Stimulated activated CD4-positive, alpha-beta T cell treated with anti-CD3 and anti-CD28 coated beads, Interleukin-15, amount 100 ng/mL, for 24 hours (primary cell): ENCODE measurements around the gene CFAP92.
"Not testable (repeated sequence)": the region's sequence is repeated elsewhere in the genome, so short reads cannot be mapped to it uniquely, and the experiment has no call there.

Experiments used
- DNase-seq: peaks from one replicate; pipeline ENCODE4 v3.0.0-alpha.2; 2020

Gene CFAP92

DNA sequence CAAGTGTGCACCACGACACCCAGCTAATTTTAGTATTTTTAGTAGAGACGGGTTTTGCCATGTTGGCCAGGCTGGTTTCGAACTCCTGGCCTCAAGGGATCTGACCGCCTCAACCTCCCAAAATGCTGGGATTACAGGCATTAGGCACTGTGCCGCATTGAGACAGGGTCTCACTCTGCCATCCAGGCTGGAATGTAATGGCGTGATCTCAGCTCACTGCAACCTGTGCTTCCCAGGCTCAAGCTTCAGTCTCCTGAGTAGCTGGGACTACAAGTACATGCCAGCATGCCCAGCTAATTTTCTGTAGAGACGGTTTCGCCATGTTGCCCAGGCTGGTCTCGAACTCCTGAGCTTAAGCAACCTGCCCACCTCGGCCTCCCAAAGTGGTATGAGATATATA lies 62.8 kb downstream of the CFAP92 start:
- no peak for DNase-seq

DNA sequence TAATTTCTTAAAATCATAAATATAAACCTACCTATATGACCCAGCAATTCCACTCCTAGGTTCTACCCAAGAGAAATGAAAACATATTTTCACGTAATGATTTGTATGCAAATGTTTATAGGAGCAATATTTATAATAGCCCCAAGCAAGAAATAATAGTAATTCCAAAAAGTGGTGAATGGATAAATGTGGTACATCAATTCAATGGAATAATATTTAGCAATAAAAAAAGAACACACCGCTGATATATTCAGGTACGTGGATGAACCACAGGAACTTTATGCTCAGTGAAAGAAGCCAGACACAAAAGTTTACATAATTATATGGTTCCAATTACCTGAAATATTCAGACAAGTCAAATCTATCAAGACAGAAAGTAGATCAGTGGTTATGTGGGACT lies 64.5 kb downstream of the CFAP92 start:
- DNase-seq, result no peak

DNA sequence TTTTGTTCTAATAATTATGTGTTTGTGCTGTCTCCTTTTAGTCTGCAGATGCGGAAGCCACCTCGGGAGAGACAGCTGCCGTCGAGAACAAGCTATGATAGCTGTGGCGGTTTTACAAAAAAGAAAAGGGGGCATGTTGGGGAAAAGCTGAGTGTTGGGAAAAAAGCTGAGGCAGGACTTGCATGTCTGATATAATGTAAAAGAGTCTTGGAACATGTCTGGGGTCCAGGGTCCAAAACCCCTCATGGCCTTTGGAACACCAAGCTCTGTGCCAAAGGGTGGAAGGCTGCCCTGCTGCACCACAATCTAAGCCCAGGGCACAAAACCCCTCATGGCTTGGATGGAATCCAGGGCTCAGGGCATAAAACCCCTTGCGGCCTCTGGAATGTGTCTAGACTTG lies 69.9 kb downstream of the CFAP92 start:
- DNase-seq, result not testable (repeated sequence)

DNA sequence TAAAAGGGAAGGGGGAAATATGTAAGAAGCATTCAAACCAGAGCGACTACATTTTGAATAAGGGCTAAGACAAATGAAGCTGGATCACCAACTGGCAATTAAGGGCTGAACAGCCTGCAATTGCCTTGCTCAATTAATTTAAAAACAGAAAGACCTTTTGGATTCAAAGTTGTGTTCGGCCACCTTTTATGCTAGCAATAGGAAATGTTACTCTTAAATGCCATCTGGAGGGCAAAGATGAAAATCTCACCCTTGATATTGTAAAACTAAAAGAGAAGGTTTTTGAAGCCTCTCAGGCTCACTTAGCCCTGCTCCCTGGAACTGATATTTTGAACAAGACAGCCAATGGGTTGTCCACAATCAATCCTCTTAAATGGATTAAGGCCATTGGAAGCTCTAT lies 70.3 kb downstream of the CFAP92 start:
- DNase-seq, result no peak

DNA sequence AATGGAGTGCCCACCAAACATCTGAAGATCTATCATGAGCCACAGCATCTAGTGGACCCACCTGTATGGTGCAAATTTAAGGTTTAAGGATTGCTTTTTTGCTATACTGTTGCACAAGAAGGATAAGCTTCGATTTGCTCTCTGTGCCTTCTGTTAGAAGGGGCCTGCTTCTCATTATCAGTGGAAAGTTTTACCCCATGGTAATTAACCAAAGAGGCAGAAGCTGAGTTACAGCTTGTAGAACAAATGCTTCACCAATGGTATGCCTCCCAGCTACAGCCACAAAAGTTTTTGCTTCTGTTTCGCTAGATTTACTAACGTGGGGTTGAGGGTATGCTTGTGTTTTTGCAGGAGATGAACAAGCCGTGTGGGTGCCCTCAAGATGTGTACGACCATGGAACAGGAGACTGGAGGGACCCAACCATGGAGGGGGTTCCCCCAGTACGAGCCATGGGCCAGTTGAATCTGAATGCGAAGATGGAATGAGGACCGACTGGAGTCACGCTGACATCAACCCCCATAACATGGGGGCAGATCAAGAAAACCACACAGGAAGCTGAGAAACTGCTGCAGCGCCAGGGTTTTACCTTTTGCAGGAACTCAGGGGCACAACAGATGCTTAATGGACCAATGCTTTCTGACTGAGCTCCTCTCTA lies 70.9 kb downstream of the CFAP92 start:
- DNase-seq, result peak; percentile 71

DNA sequence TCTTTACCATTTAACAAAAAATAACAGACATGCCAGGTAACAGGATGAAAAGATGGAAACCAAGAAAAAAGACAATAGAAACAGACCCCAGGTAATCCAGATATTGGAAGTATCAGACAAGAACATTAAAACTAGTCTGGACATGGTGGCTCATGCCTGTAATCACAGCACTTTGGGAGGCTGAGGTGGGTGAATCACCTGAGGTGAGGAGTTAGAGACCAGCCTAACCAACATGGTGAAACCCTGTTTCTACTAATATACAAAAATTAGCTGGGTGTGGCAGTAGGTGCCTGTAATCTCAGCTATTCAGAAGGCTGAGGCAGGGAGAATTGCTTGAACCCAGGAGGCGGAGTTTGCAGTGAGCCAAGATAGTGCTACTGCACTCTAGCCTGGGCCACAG lies 73.9 kb downstream of the CFAP92 start:
- no peak for DNase-seq

DNA sequence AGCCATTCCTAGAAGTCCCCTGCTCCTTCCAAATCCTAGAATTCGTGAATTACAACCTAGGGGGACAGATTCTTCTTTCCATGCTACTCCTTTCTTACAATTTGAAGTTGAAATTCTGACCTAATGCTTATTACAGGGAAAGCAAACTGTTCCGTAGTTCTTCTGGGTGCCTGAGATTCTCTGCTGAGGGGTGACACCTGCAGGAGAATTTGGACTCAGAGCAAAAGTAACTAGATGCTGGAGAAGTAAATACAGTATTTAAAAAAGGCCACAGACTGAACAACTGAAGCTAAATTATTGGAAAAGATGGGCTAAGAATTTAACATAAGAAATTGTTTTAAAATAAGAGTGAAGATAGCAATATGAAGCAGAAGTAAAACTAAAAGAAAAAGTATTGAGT lies 76.6 kb downstream of the CFAP92 start:
- DNase-seq, result no peak

DNA sequence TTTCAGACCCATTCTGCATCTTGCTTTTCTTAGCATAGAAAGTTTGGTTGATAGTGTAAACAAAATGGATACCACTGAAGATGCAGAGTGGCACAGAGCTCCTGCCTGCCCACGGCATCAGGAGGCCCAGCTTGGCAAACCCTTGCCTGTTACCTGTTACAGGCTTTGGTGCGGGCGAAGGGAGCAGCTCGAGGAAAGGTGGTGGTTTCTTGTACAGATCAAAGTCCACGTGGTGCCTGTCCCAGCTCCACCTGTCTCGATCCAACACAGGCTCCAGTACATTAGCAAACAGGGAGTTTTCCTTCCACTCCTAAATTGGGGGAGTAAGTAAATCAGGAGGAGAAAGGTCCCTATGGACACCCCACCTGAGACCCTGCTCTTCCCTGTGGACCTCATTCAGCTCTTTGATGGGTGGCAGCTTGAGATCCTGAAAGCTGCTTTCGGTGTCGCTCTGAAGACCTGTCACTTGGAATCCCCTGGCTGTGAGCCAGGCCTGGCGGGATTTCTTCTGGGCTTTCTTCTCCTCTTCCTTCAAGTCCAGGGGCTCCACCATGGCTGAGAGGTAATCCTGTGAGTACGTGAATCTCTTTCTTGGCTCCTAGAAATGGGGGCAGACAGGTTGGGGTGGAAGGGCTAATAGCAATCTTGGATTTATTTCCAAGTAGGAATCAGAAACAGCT lies 78.8 kb downstream of the CFAP92 start:
- no peak for DNase-seq

DNA sequence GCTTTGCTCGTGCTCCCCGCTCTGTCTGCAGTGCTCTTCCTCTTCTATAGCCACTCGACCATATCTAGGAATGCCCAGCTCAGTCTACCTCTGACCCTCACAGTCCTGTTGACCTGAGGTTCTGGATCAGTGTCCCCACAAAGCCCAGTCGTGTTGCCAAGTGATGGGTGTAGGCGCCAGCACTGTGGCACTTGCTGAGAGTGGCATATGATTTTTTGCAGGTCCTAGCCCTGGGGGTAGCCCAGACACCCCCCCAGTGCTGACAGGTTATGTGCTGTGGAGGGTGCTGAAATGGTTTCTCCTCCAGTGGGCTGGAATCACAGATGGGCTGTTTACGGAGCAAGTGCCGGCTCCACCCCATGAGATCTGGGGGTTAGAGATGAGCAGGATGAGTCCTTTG lies 82.0 kb downstream of the CFAP92 start:
- no peak for DNase-seq

DNA sequence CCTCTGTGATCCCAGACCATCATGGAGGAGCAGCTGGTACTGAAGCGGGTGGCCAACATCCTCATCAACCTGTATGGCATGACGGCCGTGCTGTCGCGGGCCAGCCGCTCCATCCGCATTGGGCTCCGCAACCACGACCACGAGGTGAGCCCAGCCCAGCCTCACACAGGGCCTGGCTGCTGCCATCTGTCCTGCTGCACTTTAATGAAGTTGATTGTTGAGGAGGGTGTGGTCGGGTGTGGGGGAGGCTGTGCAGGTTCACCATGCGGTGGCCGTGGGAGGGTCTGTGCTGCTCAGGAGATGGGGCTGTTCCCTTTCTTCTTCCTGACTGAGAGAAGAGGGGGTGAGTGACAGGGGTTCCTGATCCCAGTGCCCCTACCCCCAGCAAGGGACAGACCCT lies 83.9 kb downstream of the CFAP92 start:
- DNase-seq, result no peak

DNA sequence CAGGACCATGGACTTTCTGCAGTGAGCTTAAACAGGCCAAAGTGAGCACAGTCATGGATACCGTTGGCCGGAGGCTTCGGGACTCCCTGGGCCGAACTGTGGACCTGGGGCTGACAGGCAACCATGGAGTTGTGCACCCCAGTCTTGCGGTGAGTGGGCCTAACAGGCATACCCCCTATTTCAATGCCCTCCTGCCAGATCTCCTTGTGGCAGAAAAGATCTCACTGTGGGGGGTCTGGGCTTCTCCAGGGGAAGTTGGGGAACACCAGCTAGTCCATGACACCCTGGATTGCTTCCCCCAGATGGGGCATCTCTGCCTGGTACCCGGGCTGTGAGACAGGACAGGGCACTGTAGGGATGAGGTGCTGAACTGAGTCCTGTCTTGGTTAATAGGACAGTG lies 84.9 kb downstream of the CFAP92 start:
- DNase-seq, result no peak

DNA sequence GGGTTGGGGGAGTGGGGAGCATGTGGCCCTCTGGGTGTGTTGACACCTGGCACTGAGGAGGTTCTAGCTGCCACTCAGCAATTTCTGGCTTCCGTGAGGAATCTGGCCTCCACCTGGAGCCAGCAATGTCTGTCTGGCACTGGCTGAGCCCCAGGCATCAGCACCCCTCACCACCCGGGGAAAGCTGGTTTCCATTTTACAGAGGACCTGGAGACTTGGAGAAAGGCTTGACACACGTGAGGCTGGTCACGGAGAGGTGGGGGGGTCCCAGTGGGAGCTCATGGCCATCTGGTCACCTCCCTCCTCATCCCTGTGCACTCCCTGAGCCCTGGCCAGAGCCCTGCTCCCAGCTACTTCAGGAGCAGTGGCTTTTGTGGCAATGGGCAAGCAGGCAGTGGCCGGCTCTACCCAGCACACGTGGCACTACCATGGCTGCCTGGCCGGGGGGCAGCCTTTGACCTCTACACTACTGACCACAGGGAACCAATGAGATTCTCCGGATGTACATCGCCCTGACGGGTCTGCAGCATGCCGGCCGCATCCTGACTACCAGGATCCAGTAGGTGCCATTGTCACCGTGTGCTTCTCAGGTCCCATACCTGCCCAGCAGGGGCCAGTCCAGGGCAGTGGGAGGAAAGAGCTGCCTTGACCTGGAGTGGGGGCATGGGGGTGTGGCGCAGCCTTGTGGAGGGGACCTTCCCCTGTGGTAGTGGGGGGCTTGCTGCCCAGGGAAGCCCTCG lies 86.0 kb downstream of the CFAP92 start:
- DNase-seq, result no peak

DNA sequence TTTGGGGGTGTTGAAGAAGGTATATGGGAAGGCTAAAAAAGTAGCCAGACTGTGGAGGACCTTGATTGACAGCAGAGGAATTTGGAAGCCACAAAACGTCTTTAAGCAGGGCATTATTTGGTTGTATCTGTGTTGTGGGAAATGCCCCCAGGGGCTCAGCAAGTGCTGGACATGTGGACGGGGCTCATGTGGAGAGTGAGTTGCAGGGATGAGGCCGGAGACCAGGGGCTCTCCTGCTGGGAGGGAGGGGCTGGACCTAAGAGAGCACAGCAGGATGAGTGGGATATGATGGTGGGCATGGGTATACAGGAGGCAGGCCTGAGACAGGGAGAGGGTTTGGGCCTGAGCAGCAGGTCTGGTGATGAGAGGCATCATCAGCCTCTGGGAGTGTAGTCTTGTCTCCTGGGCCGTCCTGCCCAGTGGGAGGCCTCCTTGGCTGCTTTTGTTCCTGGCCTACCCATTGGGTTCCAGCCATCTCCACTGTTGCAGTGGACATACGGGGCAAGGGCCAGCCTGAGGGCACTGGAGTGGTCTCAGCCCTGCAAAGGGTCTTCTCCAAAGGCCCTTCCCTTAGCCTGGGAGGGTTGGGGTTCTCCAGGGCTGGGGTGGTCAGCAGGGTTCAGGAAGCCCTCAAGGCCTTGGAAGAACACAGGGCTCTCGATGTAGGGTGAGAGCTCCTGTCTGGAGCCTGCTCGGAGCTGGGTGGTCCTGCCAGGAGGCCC lies 86.9 kb downstream of the CFAP92 start:
- DNase-seq, result no peak

DNA sequence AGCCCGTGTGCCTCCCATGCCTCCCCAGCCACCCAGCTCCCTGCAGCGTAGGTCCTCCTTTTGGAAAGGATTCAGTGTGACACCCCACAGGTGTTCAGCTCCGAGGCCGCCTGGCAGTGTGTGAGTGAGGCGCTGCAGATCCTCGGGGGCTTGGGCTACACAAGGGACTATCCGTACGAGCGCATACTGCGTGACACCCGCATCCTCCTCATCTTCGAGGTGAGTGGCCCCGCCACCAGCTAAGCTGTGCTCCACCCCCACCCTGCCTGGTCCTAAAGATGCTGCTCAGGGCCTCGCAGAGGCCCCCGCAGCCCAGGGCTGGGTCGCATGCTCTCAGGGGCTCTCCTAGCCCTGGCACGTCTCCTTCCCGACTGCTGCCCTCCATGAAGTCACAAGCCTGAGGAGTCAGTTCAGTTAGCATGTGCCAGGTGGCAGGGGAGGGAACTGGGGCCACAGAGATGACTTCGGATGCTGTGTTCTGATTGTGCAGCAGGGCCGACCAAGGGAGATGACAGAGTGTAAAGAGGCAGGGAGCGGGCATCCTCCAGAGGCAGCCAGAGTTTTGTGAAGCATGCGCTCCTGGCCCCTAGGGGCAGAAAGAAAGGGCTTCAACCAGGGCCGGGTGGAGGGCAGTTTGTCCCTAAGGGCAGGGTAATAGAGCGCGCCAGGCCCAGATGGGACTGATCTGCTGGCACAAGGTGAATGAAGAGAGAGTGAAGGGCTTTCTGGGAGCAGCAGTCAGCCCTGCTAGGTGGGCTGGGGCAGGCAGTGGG lies 87.7 kb downstream of the CFAP92 start:
- DNase-seq, result no peak

DNA sequence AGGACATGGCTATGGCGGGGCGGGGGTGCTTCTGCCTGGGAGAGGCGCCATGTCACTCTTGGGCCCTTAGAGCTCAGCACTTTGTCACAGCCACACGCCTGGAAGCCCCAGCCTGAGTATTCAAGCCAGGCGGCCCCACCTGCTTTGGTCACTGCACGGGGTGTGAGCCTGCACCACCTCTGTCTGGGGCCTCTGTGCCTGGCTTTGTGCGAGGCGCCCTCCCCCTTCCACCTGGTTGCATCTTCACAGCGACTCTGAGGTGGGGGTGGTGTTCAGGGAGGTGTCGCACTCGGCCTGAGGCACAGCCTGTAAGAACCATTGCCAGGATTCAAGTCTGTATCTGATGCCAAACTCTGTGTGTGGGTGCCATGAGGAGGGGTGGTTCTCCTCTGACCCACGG lies 90.4 kb downstream of the CFAP92 start:
- no peak for DNase-seq

DNA sequence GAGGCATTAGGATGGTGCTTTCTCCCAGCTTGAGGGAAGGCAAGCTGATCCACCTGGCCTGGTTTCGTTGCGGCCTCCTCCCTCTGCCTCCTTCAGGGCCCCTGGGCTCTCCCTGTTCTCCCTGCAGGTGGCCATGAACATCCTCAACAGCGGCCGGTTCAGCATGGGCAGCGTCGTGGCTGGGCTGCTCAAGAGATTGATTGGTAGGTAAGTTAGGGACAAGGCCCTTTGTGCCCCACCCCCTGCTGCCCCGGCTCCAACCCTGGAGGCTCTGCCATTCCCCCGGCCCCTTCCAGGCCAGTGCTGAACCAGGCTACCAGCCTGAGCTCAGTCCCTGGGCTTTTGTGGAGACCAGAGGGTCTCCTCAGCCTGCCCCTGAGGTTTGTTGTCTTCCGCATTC lies 91.5 kb downstream of the CFAP92 start:
- DNase-seq, result no peak

DNA sequence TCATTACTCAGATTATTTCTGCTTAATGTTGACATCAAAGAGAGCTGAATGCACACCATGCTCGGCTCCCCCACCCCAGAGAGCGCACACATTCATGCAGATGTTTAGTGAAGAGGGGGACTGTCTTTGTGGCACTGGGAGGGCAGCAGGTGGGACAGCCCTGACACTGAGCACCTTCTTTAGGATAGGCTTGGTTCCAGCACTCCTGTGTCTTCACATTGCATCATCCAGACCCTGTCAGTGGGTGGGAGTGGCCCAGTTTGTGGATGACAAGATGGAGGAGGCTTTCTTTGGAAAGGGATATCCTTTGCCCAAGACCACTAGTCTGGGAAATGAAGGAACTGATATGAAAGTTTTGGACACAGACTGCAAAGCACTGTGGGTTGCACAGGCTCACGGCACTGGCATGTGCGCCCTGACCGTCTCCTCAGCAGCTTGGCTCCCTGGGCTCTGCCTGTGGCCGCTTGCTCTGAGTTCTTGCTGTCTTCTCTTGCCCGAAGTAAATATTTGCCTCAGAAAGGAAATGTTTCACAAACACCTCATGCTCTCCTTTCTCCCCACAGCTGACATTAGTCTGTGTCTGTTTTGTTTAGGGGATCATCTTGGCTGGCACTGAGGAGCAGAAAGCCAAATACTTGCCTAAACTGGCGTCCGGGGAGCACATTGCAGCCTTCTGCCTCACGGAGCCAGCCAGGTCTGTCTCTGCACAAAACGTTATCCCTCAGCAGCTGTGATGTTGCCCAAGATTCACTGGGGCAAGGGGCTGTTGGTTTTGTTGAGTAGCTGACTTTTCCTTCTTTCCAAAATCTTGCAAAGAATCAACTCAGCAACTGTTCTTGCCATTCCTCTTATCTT lies 97.8 kb downstream of the CFAP92 start:
- DNase-seq, result no peak

DNA sequence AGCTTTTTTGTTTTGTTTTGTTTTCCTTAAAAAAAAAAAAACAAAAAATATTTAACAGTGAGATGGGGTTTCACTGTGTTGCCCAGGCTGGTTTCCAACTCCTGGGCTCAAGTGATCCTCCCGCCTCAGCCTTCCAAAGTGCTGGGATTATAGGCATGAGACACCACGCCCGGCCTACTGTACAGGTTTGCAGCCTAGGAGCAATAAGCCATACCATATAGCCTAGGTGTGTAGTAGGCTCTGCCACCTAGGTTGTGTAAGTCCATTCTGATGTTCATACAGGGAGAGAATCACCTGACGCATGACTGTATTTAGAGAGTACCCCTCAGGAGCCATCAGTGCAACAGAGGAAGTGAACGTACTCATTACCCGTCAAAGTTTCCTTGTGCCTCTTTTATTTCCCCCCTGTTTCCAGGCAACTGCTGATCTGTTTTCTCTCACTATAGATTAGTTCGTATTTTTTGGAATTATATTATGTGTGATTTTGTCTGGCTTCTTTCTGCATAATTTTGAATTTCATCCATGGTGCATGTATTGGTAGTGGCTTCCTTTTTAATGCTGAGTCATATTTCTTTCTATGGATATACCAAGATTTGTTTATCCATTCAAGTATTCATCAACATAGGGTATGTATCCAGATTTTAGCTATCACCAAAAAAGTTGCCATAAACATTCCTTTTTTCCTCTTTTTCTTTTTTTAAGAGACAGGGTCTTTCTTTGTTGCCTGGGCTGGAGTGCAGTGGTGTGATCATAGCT lies 104.6 kb downstream of the CFAP92 start:
- DNase-seq, result no peak

DNA sequence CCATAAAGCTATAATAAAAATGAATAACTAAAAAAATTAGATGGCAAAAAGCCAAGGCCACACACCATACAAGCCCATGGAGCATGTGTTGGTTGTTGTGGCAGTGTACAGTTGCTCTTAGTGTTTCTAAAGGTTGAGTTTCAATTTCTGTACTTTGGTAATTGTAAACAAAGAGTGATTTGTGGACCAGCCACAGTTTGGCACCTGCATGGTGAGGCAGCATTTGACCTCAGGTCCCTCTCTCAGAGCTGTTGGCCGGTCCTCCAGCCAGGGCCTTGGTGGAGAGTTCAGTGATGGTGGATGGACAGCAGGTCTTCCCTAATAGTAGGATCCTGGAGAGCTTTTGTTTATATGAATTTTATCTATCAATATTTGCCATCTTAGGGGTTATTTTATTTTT lies 108.9 kb downstream of the CFAP92 start:
- no peak for DNase-seq

DNA sequence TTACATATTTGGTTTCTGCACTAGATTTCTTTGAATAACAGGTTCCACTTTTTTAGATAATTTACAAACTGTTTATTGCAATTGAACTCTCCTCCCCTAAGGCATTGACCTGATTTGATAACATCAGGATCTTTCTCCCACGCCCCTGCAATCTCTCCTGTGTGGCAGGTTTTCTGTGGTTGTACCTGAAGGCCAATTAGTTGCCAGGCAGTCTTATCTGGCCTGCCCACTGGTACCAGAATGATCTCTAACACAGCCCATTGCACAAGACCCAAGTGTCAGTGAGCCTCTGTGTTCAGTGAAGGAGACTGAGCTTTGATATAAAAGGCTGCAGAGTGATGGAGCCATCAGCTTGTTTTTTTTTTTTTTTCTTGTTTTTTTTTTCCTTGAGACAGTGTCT lies 111.2 kb downstream of the CFAP92 start:
- DNase-seq, result no peak

DNA sequence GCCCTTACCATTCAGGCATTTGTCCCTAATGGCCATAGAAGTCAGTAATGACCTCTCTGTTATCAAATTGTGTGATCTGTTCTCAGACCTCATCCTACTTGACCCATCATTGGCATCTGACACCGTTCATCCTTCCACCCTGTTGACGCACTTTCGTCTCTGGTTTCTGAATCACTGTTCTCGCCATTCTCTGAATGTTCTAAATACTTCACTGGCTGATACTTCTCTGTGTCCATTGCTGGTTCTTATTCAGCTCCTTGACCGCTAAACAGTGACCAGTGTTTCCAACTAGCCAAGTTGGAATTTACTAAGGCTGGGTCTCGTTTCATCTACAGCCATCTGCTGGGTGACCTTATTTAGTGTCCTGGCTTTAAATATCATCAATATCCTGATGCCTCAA lies 112.3 kb downstream of the CFAP92 start:
- no peak for DNase-seq
